Fibroblast of skin of abdomen (primary cell): Measurements from ENCODE around the gene TLCD1.
"Not testable (repeated sequence)": the region's sequence is repeated elsewhere in the genome, so short reads cannot be mapped to it uniquely, and the experiment has no call there.

Source experiments
- DNase-seq: peaks from one replicate; pipeline ENCODE4 v3.0.0-alpha.2; 2013

Gene TLCD1

DNA sequence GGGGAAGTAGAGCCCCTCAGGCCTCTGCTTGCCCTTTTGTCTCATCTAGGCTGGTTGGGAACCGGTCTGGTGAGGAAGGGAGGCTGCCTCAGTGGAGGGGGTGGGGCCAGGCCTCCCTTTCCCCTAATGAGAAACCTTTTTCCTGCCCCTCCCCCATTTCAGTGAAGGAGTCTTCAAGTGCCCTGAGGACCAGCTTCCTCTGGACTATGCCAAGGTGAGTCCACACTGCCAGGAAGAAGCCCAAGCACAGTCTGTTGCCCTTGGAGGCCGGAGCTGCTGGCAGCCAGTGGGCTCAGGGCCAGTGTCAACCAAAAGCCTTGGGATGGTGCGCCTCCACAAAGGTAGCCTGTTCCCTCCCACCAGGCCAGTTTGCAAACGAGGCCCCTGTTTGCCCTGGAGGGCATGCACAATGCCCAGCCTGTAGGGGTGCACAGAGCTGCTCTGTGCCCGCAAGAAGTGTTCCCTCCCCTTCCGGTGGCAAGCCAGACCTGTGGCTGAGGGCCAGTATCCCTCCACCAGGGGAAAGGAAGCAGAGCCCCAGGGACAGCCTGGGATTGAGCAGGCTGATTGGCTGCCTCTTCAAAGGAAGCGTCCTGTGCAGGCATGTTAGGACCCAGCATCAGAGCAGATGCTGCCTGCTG lies 21.1 kb upstream of the TLCD1 start:
- no peak for DNase-seq

DNA sequence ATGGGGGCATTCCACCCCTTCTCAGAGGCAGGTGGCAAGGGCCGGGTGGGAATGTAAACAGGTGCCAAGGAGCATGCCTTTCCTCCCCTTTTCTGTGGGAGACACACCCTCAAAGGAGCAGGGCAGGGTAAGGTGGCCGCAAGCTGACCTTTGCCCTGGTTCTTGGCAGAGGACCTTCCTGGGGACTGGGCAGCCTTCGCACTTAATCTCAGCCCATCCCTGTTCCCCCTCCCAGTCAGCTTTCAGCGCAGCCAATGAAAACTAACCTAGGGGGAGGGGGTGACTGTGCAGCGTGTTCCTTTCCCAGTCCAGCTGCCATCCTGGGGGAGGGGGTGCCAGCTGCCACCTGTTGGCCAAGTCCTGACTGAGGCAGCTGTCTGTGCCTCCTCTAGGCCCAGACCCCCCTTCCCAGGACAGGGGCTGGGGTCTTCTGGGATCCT lies 20.6 kb upstream of the TLCD1 start:
- no peak for DNase-seq

DNA sequence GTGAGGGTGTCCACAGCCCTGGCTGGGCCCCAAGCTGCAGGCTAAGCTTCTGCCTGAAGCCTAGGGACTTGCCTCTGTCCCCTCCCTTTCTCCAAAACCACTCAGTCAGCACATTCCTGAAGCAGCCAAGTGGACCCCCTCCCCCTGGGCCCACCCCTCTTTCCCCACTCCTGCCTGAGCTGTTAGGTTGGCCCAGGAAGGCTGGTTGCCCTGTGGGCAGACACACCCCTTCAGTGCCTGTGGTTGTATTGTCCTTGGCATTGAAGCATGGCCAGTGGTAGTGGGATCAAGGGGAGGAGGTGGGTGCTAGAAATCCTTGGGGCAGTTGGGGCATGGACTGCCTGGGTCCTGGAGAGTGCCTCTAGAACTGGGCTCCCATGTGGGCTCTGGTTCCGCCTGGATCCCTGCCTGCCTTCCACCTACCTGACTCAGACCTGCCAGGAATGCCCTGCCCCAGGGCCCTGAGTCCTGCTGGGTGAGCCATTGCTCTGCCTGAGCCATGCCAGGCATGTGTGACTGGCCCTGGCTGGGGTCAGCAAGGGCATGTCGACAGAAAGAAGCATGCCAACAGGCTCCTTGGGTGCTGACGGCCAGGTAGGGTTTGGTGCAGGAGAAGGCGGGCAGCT lies 19.9 kb upstream of the TLCD1 start:
- DNase-seq: no peak

DNA sequence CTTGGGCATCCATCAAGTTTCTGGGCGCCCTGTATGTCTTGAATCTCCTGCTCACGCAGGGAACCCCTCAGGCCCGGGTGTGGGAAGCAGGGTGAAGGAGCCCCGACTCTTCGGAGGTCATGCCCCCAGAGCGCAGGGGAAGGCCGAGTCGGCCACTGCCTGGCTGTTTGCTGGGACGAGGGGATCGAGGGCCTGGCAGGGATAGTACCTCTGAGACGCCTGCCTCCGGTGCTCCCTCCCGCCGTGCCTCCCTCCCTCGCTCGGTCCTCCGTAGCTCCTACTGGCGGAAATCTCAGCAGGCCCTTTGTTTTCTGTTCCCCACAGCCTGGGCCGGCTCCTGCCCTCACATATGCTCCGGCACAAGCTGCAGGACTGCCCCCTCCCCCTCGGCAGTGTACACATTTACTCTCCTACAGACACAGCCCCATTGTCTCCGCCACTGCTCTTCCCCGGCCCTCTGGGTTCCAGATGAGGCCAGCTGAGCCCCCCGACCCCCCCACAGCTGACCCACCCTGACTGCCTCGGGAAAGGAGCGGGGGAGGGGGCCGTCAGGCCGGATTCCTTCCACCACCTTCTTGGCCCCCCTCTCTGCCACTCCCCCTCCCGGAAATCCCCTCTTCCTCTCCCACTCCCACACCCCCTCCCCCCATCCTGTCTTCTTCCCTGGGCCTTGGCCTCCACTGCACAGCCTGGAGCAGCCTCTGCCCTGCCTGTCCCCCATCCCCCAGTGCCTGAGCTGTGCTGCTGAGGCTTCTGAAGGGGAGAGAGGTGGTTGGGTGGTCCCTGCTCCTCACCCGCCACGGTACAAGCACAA lies 19.1 kb upstream of the TLCD1 start:
- DNase-seq: peak; percentile 56

DNA sequence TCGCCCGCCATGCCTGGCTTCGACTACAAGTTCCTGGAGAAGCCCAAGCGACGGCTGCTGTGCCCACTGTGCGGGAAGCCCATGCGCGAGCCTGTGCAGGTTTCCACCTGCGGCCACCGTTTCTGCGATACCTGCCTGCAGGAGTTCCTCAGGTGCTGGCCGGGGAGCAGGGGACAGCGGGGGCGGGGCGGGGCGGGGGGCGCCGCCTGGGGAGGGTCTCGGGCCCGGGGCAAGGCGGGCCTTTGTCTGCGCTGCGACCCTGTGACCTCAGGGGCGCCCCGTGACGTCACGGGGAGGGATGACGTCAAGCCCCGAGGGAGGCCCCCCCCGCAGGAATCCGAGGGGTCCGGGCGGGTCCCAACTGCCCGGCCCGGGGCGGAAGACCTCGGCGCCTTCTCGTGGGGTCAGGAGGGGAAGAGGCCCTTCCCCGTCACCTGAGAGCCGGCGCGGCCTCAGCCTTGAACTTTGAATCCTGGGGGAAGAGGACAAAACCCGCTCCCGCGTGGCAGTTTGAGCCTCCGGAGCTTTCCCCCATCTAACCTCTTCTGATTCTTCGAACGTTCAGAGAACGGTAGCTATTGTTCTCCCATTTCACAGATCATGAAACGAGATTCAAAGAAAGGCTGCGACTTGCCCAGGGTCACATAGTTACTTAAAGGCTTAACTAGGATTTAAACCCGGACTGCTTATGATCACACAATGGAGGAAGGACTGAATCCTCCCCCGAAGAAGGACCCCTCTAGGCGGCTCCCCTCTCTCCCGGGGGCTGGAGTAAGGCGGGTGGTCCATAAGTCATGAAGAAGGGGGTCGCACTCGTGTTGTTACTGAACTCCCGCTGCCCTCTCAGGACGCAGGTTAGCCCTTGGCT lies 18.3 kb upstream of the TLCD1 start:
- DNase-seq: peak; percentile 60

DNA sequence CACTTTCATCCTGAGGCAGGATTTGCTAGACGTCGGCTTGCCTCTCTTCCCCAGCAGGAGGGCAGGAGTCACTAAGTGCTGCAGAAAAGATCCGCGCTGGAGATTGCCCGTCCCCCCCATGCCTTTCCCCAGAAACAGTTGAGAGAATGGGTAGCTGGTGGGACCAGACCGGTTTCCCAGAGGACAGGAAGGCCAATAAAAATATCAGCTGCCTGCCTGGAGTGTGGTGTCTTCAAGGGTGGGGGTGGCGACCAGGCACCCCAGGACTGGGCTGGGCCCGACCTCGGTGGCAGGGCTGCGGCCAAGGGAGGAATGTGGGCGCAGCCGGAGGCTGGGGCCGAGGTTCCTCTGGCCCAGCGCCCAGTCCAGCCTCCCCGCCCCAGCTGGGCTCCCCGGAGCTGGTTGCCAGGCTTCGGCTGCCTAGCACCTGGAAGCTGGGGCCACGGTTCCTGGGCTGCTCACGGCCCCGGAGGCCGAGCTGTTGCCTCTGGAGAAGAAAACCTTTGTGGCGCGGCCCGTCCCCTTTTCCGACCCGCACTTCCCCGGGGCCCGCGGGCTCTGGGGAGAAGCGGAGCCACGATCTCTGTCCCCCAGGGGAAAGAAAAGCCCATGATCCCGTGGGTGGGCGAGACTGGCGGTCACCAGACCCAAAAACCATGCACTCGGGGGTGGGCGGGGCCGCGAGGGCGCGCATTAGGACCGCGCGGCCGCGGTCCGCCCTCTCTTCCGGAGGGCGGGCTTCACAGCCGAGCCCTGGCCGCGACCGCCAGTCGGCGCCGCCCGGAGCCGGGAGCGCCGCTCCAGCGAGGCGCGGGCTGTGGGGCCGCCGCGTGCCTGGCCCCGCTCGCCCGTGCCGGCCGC lies 17.4 kb upstream of the TLCD1 start, which contains the start of gene TRAF4:
TRAF4 (plus strand) TSS at position 769 of the 861 bp plus-strand sequence. CDS start 102 bp downstream, outside the sequence.
- DNase-seq: peak; percentile 83

DNA sequence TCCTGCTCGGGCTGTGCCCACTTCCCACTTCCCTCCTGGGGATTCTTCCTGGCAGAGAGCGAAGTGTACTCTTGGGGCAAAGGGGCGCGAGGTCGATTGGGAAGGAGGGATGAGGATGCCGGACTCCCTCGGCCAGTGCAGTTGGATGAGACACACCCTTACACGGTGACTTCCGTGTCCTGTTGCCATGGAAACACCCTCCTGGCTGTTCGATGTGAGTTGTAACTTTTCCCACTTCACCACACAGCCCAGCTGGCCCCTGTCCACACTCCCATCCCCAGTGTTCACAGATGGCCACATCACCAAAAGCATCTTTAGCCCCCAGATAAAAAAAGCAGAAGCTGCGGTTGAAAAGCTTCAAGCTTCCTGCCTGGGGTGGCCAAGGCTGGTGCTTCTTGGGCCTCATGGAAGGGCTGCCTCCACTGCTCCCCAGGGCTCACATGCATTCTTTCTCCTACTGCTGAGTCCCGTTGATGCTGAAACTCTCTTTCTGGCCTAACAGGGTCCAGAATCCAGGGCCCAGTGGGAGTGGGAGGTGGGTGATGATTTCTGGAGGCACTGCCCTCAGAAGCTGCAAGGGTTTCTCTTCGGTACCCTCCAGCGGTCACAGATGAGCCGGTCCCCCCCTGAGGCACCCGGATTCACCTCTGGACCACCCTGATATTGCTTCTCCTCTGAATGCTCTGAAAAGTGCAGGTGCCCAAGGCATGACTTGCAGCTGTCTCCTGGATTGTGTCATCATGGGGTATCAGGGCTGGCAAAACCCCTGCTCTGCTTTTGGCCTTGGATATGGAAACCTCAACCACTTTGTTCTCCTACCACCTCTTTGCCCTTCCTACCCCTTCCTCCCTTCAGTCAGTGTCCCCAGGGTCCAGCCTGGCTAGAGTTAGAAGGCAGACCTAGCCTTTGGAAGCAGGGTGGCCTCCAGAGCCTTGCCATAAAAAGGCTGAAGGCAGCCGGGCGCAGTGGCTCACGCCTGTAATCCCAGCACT lies 15.6 kb upstream of the TLCD1 start:
- no peak for DNase-seq

DNA sequence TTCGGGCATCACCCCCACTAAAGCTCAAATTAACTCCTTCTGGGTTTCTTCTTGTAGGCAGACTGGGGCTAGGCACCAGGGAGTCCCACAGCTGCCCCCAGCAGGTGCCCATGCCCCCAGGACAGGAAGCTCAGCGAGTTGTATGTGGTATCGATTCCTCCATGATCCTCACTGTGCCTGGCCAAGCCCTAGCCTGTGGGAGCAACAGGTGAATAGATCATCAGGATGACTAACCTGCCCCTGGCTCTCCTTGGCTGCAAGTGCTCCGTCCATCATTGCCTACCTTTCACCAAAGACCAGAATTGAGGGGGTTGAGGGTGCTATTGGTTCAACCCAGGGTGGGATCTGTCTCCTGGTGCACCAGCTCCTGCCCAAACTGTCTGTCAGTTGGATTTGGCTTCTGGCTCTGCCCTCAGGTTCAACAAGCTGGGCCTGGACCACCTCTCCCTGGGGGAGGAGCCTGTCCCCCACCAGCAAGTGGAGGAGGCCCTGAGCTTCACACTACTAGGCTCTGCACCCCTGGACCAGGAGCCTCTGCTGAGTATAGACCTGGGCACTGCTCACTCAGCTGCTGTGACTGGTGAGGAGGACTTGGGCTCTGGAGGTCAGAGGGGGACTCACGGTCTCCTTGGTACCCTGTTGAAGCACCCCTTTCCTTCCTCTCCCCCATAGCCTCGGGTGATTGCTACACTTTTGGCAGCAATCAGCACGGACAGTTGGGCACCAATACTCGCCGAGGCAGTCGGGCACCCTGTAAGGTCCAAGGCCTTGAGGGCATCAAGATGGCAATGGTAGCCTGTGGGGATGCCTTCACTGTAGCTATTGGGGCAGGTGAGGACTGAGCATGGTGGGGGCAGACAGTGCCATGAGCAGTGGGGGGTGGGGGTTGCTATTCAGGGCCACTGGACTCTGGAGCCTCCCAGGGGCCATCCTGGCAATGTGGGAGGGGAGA lies 14.6 kb upstream of the TLCD1 start:
- DNase-seq: no peak

DNA sequence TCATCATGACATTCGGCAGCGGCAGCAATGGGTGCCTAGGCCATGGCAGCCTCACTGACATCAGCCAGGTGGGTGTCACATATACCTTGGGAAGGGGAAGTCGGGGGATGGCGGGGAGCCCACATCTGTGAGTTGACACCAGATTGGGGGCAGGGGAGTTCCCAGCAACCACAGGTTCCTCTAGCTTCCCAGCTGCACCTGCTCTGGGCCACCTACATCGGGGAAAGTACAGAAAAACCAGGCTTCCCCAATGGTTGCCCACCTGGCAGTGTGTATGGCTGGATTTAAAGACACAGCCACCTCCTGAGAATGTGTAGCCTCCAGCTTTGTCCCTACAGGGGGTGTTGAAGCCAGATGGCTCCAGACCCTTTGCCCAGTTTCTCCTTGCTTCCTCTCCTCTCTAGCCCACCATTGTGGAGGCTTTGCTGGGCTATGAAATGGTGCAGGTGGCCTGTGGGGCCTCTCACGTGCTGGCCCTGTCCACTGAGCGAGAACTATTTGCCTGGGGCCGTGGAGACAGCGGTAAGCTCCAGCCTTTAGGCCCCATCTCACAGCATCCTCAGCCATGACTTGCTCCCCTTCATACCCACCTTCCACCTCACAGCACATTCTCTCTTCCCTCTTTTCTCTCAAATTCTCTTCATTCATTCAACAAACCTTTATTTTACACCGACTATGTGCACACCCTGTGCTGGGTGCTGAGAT lies 12.8 kb upstream of the TLCD1 start:
- DNase-seq: no peak

DNA sequence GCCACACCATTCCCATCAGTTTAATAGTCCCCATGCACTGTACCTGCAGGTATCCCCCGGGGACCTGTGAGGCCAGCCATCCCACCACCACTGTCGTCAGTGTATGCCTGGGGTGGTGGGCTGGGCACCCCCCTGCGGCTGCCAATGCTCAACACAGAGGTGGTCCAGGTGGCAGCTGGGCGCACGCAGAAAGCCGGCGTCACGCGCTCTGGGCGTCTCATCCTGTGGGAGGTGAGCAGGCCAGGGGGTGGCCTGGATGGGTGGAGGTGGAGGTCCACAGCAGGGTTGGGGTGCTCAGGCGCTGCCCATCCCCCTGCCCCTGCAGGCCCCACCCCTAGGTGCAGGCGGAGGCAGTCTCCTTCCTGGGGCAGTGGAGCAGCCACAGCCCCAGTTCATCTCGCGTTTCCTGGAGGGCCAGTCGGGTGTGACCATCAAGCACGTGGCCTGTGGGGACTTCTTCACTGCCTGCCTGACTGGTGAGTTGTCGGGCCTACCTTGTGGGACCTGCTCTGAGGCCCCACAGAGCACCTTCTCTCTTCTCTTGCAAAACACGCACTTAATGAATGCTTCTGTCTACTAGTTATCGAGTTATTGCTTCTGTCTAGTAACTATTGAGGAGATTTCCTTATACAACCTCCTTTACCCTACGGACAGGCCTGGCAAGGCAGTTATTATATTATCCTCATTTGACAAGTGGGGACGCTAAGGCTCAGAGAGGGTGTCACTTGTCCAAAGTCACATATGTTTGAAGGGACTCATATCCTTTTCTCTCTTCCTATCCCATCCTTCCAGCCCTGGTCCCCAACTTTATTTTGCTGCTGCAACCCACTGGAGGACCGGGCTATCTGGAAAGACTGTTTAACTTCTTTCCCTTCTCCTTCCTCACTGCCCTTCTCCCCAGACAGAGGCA lies 12.0 kb upstream of the TLCD1 start:
- no peak for DNase-seq

DNA sequence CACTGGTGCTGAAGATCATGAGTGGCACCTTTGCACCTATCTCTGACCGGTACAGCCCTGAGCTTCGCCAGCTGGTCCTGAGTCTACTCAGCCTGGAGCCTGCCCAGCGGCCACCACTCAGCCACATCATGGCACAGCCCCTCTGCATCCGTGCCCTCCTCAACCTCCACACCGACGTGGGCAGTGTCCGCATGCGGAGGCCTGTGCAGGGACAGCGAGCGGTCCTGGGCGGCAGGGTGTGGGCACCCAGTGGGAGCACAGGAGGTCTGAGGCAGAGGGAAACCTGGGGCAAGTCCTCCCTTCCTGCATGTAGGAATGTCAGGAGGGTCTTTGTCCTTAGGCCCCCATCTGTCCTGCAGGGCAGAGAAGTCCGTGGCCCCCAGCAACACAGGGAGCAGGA lies 11.3 kb upstream of the TLCD1 start:
- no peak for DNase-seq

DNA sequence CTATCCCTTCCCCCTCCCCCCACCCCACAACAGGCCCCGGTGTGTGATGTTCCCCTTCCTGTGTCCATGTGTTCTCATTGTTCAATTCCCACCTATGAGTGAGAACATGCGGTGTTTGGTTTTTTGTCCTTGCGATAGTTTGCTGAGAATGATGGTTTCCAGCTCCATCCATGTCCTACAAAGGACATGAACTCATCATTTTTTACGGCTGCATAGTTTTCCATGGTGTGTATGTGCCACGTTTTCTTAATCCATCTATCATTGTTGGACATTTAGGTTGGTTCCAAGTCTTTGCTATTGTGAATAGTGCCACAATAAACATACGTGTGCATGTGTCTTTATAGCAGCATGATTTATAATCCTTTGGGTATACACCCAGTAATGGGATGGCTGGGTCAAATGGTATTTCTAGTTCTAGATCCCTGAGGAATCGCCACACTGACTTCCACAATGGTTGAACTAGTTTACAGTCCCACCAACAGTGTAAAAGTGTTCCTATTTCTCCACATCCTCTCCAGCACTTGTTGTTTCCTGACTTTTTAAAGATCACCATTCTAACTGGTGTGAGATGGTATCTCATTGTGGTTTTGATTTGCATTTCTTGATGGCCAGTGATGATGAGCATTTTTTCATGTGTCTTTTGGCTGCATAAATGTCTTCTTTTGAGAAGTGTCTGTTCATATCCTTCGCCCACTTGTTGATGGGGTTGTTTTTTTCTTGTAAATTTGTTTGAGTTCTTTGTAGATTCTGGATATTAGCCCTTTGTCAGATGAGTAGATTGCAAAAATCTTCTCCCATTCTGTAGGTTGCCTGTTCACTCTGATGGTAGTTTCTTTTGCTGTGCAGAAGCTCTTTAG lies 10.1 kb upstream of the TLCD1 start:
- DNase-seq: not testable (repeated sequence)

DNA sequence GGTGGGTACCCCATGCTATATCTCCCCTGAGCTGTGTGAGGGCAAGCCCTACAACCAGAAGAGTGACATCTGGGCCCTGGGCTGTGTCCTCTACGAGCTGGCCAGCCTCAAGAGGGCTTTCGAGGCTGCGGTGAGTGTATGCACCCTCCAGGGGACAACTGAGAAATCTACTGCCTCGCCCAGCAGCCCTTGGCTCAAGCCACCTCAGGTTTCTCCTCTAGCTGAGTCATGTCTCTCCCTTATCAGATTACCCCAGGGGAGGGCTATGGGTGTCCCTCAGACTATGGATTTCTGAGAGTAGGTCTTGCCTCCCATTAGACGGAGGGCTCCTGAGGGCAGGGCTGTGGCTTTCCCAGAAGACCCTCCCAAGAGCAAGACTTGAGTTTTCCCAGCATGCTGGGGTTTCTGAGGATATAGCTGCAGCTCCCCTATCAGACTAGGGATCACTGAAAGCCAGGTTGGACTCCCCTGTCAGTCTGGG lies 9.2 kb upstream of the TLCD1 start:
- no peak for DNase-seq

DNA sequence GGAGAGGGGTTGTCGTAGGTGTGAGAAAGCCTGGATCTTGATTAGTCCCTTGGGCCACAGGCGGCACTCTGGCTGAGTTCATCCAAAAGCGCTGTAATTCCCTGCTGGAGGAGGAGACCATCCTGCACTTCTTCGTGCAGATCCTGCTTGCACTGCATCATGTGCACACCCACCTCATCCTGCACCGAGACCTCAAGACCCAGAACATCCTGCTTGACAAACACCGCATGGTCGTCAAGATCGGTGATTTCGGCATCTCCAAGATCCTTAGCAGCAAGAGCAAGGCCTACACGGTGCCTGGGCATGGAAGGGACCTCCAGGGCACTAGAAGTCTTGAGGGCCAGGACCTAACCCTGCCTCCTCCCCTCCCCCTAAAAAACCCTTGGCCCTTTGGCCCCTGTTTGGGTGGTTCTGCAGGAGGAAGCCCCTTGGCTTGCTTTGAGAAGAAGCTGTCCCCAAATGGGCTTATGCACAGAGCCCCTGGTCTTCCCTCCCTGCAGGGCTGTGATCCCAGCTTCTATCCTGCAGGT lies 8.7 kb upstream of the TLCD1 start:
- DNase-seq: no peak

DNA sequence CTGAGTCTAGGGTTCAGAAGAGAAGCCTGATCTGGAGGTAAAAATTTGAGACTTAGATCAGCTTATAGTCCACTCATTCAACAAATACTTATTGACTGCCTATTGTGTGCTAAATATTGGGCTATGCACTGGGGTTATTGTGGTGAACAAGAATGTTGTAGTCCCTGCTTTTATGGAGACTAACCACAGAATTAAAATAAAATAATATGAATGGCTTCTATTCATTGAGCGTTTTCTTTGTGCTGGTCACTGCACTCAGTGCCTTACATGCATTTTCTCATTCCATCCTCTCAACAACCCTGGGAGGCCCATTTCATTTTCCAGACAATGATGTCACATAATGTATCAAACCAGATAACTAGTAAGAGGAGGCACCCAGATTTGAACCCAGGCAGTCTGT lies 7.3 kb upstream of the TLCD1 start:
- no peak for DNase-seq

DNA sequence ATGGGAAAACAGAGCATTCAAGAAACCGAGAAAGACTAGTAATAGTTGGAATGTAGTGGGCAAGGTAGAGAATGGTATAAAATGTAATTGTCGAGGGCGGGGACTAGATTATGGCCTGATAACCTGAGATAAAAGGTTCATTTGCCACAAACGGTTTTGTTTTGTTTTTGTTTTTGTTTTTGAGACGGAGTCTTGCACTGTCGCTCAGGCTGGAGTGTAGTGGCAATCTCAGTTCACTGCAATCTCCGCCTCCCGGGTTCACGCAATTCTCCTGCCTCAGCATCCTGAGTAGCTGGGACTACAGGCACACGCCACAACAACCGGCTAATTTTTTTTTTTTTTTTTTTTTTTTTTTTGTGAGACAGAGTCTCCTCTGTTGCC lies 3.9 kb upstream of the TLCD1 start:
- no peak for DNase-seq
